Spleen (tissue), 11 donors: Measurements from ENCODE around the gene BPTF. TPM values are rescaled to one million over a fixed set of nuclear protein-coding genes. Genes with fewer than 3 reads are reported as not detected.
A peak's percentile ranks its signal among the peaks of the same experiment; 100 is the strongest.
"Not testable (repeated sequence)": the region's sequence is repeated elsewhere in the genome, so short reads cannot be mapped to it uniquely, and the experiment has no call there.

Source experiments
- DNase-seq: peaks from one replicate; pipeline ENCODE4 v3.0.0-alpha.2; 2020
- H3K27ac ChIP-seq, 8 donors: fragments of 200-600 bp; sonication (generic) in 7 of 8; 1 replicate in 4 of 8; 2 replicates in 4 of 8; pipeline versions ENCODE4 v1.5.0 to v1.8.0; 2016 to 2021; ENCODE audit warnings: inconsistent platforms in 4 of 8, mild to moderate bottlenecking in 4 of 8, moderate library complexity in 1 of 8
- H3K27me3 ChIP-seq, 7 donors: fragments of 200-600 bp; sonication (generic) in 6 of 7; replicated peaks in 1 of 7; 1 replicate in 4 of 7; 2 replicates in 3 of 7; pipeline versions ENCODE4 v1.5.0 to v1.8.0; 2016 to 2021; ENCODE audit warnings: inconsistent platforms in 3 of 7, mild to moderate bottlenecking in 1 of 7
- H3K36me3 ChIP-seq, 6 donors: fragments of 200-600 bp; sonication (generic) in 5 of 6; 1 replicate in 4 of 6; 2 replicates in 2 of 6; pipeline versions ENCODE4 v1.5.0 to v1.8.0; 2016 to 2021; ENCODE audit warnings: inconsistent platforms in 2 of 6
- H3K4me1 ChIP-seq, 6 donors: fragments of 200-600 bp; sonication (generic) in 5 of 6; 1 replicate in 3 of 6; 2 replicates in 3 of 6; pipeline versions ENCODE4 v1.5.0 to v1.8.0; 2016 to 2021; ENCODE audit warnings: inconsistent platforms in 3 of 6
- H3K4me3 ChIP-seq, 8 donors: fragments of 200-600 bp; sonication (generic) in 7 of 8; 1 replicate in 4 of 8; 2 replicates in 4 of 8; pipeline versions ENCODE4 v1.5.0 to v1.8.0; 2016 to 2021; ENCODE audit warnings: inconsistent platforms in 4 of 8, mild to moderate bottlenecking in 4 of 8, moderate library complexity in 2 of 8
- H3K9me3 ChIP-seq, 8 donors: fragments of 200-600 bp; sonication (generic) in 7 of 8; 1 replicate in 4 of 8; 2 replicates in 4 of 8; pipeline versions ENCODE4 v1.5.0 to v1.8.0; 2016 to 2021; ENCODE audit warnings: inconsistent platforms in 4 of 8
- POLR2A ChIP-seq, 3 donors: fragments of 450-650 bp; IDR thresholded peaks; one replicate each; pipeline ENCODE4 v1.5.1; 2017; ENCODE audit warnings: antibody characterized with exemption in 3 of 3, mild to moderate bottlenecking in 1 of 3
- POLR2AphosphoS5 ChIP-seq, 3 donors: sonication (generic); formaldehyde crosslinking; IDR thresholded peaks; one replicate each; pipeline ENCODE4 v1.5.1; 2017; ENCODE audit warnings: antibody characterized with exemption in 3 of 3
- WGBS, 5 donors: extraction: QIAGEN DNeasy Blood & Tissue Kit in 3 of 5; methylation state at CpG; one replicate each; pipeline versions ENCODE4 v1.1.5 to v1.1.7; 2013 to 2018; 5-methylcytosine and 5-hydroxymethylcytosine counted together
- intact Hi-C: fragments of 100-400 bp; cut with DNase I; formaldehyde crosslinking; loops from one replicate; pipeline ENCODE4 v1.15.0; 2023; ENCODE audit warnings: low total_unique reads
- polyA plus RNA-seq, 3 donors: library from polyadenylated mRNA; stranded (reverse); fragments of 200-250 nt; gene quantifications; one replicate each; pipeline ENCODE4 v1.2.1, GENCODE V29; 2013
- total RNA-seq, 7 donors: library from RNA; depleted of rRNA in 3 of 7; stranded (reverse); fragments of >200 nt in 3 of 7; fragmentation: NEBNext Ultra II Directional in 4 of 7; extraction: Animal tissue kit (Norgen Biotek cat#: 25700) in 4 of 7; gene quantifications; one replicate each; pipeline versions ENCODE4 v1.1.0 to v1.2.1, GENCODE V29; 2016 to 2021
- TF ChIP-seq, protein P1 (sequence below), 11 experiments: fragments of 200-600 bp in 7 of 11; fragments of 450-650 bp in 4 of 11; sonication (generic) in 4 of 11; IDR thresholded peaks in 8 of 11; conservative IDR thresholded peaks in 3 of 11; 1 replicate in 7 of 11; 2 replicates in 4 of 11; pipeline versions ENCODE4 v1.4.0 to v1.8.0; 2016 to 2021; ENCODE audit warnings: antibody characterized with exemption in 11 of 11, inconsistent platforms in 4 of 11, mild to moderate bottlenecking in 1 of 11
- donor health status: healthy with polysubstance abuse.
- donor health status: DM: no; HTN: no; CAD: no; lungs with moderate emphysema.
- donor health status: DM: no; HTN: no; CAD: no.
- donor health status: Bipolar disorder and iron deficiency.
- donor health status: healthy.
- donor health status: DM: no; HTN: no; CAD: no.
- donor health status: DM: yes; HTN: yes; CAD: no.

The BPTF gene
- total and polyA plus RNA-seq, 10 donors = 12.3 to 148 (median 120) TPM

- no peak for DNase-seq
- Histone ChIP-seq H3K9me3 (no peaks in the 10 kb centered on the region), H3K4me1 (peaks cover 3 to 45% (median 17%) of the 10 kb centered on the region in 6 donors), H3K36me3 (no peaks in the 10 kb centered on the region), H3K27me3 (peaks cover 0 to 11% (median 0%) of the 10 kb centered on the region in 7 donors), H3K4me3 (no peak overlapping the region), H3K27ac (no peak overlapping the region)
- no peak for TF ChIP-seq POLR2AphosphoS5 (IDR thresholded peaks at IDR 0.05)
- TF ChIP-seq, protein P1, sequence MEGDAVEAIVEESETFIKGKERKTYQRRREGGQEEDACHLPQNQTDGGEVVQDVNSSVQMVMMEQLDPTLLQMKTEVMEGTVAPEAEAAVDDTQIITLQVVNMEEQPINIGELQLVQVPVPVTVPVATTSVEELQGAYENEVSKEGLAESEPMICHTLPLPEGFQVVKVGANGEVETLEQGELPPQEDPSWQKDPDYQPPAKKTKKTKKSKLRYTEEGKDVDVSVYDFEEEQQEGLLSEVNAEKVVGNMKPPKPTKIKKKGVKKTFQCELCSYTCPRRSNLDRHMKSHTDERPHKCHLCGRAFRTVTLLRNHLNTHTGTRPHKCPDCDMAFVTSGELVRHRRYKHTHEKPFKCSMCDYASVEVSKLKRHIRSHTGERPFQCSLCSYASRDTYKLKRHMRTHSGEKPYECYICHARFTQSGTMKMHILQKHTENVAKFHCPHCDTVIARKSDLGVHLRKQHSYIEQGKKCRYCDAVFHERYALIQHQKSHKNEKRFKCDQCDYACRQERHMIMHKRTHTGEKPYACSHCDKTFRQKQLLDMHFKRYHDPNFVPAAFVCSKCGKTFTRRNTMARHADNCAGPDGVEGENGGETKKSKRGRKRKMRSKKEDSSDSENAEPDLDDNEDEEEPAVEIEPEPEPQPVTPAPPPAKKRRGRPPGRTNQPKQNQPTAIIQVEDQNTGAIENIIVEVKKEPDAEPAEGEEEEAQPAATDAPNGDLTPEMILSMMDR (IDR thresholded peaks at IDR 0.05 in 8 of 11, conservative IDR thresholded peaks at IDR 0.05 in 3 of 11) = no peak
- no peak for TF ChIP-seq POLR2A (IDR thresholded peaks at IDR 0.05)
- 91 to 98% (median 95%) methylated on average over 5 of the region's 5 CpGs for WGBS, 5 donors
- intact Hi-C loops = loop anchor here (10.0 kb wide), 1 partner anchor 445 kb away; the partner anchor contains the start of gene PITPNC1
These were observed 5.6 kb upstream of the BPTF start for GRCh38 chr17:67819722-67820121.

DNA sequence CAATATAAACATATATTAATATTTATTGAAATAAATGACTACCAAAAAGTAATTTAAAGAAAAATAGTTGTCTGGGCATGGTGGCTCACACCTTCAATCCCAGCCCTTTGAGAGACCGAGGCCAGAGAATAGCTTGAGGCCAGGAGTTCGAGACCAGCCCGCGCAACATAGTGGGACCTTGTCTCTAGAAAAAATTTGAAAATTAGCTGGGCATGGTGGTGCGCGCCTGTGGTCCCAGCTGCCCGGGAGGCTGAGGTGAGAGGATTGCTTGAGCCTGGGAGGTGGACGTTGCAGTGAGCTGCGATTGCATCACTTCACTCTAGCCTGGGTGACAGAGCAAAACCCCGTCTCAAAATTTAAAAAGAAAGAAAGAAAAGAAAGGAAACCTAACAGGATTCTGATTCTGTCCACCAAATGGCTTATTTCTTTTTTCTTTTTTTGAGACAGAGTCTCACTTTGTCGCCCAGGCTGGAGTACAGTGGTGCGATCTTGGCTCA lies 3.4 kb upstream of the BPTF start:
- Histone ChIP-seq H3K27ac (no peak overlapping the region), H3K27me3 (peaks cover 0 to 12% (median 0%) of the 10 kb centered on the region in 7 donors), H3K4me1 (peaks cover 3 to 47% (median 21%) of the 10 kb centered on the region in 6 donors), H3K9me3 (no peaks in the 10 kb centered on the region), H3K36me3 (no peaks in the 10 kb centered on the region), H3K4me3 (no peak overlapping the region)
- intact Hi-C loops = loop anchor here (10.0 kb wide), 1 partner anchor 447 kb away; the partner anchor contains the start of gene PITPNC1
- TF ChIP-seq, protein P1 (IDR thresholded peaks at IDR 0.05 in 8 of 11, conservative IDR thresholded peaks at IDR 0.05 in 3 of 11) = no peak
- no peak for TF ChIP-seq POLR2AphosphoS5 (IDR thresholded peaks at IDR 0.05)
- no peak for TF ChIP-seq POLR2A (IDR thresholded peaks at IDR 0.05)
- DNase-seq = no peak
- 86 to 91% (median 90%) methylated on average over 12 of the region's 12 CpGs for WGBS, 5 donors

- DNase-seq = peak; percentile 89
These were observed 611 bp downstream of the BPTF start for GRCh38 chr17:67825627-67826601.

GRCh38 chr17:67829331-67829730 lies 4.0 kb downstream of the BPTF start:
- H3K4me1 ChIP-seq = peaks cover 33 to 86% (median 65%) of the 10 kb centered on the region in 6 donors
- DNase-seq = no peak
- 9 to 20% (median 10%) methylated on average over 7 of the region's 7 CpGs for WGBS, 5 donors
- H3K4me3 ChIP-seq = peak overlapping the region in 1 of 8 donors; percentile 86
- H3K27me3 ChIP-seq = peaks cover 0 to 4% (median 0%) of the 10 kb centered on the region in 7 donors
- TF ChIP-seq, protein P1 (IDR thresholded peaks at IDR 0.05 in 8 of 11, conservative IDR thresholded peaks at IDR 0.05 in 3 of 11) = no peak
- TF ChIP-seq POLR2AphosphoS5 (IDR thresholded peaks at IDR 0.05) (no peak), POLR2A (IDR thresholded peaks at IDR 0.05) (no peak)
- no peaks in the 10 kb centered on the region for H3K9me3 ChIP-seq
- H3K27ac ChIP-seq = no peak overlapping the region
- intact Hi-C loops = loop anchor here (10.0 kb wide), 1 partner anchor 455 kb away; the partner anchor contains the start of gene PITPNC1
- no peaks in the 10 kb centered on the region for H3K36me3 ChIP-seq

More at GRCh38 chr17:67825627-67826601, 611 bp downstream of the BPTF start:
- 0 to 1% (median 0%) methylated on average over 51 to 94 of the region's 94 CpGs for WGBS, 5 donors
- H3K9me3 ChIP-seq, H3K36me3 ChIP-seq: not testable (repeated sequence)
- peak overlapping the region; percentile 54 to 86 (median 75) for H3K4me3 ChIP-seq
- intact Hi-C loops = loop anchor here (10.0 kb wide), 1 partner anchor 451 kb away; the partner anchor contains the start of gene PITPNC1
- peak; percentile 27 to 57 (median 44) for TF ChIP-seq POLR2AphosphoS5 (IDR thresholded peaks at IDR 0.05)
- H3K4me1 ChIP-seq = peaks cover 33 to 75% (median 57%) of the 10 kb centered on the region in 6 donors
- peak overlapping the region; percentile 91 to 98 (median 96) for H3K27ac ChIP-seq
- H3K27me3 ChIP-seq = peaks cover 0 to 12% (median 0%) of the 10 kb centered on the region in 7 donors
